Activated CD4-positive, alpha-beta T cell treated with anti-CD3 and anti-CD28 coated beads for 36 hours (primary cell): ENCODE measurements around the gene MYCBP2. TPM values are rescaled to one million over a fixed set of nuclear protein-coding genes. Genes with fewer than 3 reads are reported as not detected.

ENCODE experiments used
- ATAC-seq: fragments of 200-7000 bp; cut with Tn5 transposase; one replicate; pipeline ENCODE4 v1.10.0; 2021; ENCODE audit warnings: mild to moderate bottlenecking, moderate library complexity
- CTCF ChIA-PET: fragments of 350-600 bp; sonication (Branson Sonifier 250); formaldehyde crosslinking; loops from one replicate; lab custom pipeline; 2021; ENCODE audit warnings: antibody characterized with exemption; lab: Charles Lee
- POLR2A ChIA-PET: fragments of 350-600 bp; sonication (Branson Sonifier 250); formaldehyde crosslinking; loops from one replicate; lab custom pipeline; 2021; ENCODE audit warnings: antibody characterized with exemption, inconsistent platforms; lab: Charles Lee
- DNase-seq: peaks from one replicate; pipeline ENCODE4 v3.0.0-alpha.2; 2020
- H3K27ac Mint-ChIP-seq: one replicate; pipeline ENCODE4 v1.8.0; 2021; ENCODE audit warnings: mixed read lengths
- H3K27me3 Mint-ChIP-seq: one replicate; pipeline ENCODE4 v1.8.0; 2021; ENCODE audit warnings: mixed read lengths
- H3K36me3 Mint-ChIP-seq: one replicate; pipeline ENCODE4 v1.8.0; 2021; ENCODE audit warnings: low read depth, mixed read lengths
- H3K4me1 Mint-ChIP-seq: one replicate; pipeline ENCODE4 v1.8.0; 2021; ENCODE audit warnings: mixed read lengths
- H3K4me3 Mint-ChIP-seq: one replicate; pipeline ENCODE4 v1.8.0; 2021; ENCODE audit warnings: mild to moderate bottlenecking, moderate library complexity, mixed read lengths
- H3K9me3 Mint-ChIP-seq: one replicate; pipeline ENCODE4 v1.8.0; 2021; ENCODE audit warnings: low read depth, mixed read lengths
- intact Hi-C, 2 experiments: fragments of 100-400 bp; cut with DNase I in 1 of 2; cut with micrococcal nuclease in 1 of 2; formaldehyde crosslinking; loops; one replicate each; pipeline versions ENCODE4 v1.14.2 to v1.15.1; 2022 to 2024; cut with DNase I, micrococcal nuclease
- total RNA-seq, 2 experiments: library from RNA; stranded (reverse); gene quantifications; one replicate each; pipeline ENCODE4 v1.2.3, GENCODE V29; 2021

Gene MYCBP2, protein sequence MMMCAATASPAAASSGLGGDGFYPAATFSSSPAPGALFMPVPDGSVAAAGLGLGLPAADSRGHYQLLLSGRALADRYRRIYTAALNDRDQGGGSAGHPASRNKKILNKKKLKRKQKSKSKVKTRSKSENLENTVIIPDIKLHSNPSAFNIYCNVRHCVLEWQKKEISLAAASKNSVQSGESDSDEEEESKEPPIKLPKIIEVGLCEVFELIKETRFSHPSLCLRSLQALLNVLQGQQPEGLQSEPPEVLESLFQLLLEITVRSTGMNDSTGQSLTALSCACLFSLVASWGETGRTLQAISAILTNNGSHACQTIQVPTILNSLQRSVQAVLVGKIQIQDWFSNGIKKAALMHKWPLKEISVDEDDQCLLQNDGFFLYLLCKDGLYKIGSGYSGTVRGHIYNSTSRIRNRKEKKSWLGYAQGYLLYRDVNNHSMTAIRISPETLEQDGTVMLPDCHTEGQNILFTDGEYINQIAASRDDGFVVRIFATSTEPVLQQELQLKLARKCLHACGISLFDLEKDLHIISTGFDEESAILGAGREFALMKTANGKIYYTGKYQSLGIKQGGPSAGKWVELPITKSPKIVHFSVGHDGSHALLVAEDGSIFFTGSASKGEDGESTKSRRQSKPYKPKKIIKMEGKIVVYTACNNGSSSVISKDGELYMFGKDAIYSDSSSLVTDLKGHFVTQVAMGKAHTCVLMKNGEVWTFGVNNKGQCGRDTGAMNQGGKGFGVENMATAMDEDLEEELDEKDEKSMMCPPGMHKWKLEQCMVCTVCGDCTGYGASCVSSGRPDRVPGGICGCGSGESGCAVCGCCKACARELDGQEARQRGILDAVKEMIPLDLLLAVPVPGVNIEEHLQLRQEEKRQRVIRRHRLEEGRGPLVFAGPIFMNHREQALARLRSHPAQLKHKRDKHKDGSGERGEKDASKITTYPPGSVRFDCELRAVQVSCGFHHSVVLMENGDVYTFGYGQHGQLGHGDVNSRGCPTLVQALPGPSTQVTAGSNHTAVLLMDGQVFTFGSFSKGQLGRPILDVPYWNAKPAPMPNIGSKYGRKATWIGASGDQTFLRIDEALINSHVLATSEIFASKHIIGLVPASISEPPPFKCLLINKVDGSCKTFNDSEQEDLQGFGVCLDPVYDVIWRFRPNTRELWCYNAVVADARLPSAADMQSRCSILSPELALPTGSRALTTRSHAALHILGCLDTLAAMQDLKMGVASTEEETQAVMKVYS (N-terminal part only)
- total RNA-seq, result 10 to 100 TPM; 71.3 to 85.9 TPM

DNA sequence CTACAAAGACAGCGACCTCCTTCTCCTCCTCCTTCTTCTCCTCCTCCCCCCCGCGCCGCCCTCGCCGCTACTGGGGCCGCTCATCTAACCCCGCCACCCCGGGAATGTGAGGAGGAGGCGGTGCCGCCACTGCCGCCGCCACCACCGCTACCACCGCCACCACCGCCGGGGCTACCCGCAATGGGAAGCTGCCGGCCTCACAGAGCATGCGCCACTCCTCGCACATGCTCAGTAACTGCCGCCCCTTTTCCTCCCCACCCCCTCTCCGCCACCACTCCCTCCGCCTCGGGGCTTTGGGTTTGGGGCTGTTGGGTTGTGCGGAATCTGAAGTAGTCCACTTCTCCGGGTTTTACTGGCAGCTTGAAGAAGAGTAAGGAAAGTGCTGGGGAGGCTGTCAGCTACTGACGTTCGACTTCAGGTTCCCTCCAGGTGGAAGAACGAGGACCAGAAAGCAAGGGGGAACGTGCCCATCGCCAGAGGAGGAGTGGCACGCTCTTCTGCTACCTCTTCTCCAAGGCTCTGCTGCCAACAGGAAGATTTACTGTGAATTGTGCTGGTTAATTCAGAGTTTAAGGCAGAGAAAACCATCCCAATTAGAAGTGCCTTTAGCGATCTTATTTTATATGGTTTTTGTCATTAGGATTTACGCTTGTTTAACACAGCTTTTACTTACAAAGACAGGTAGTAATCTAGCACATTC, at the start of gene MYCBP2:
MYCBP2 (minus strand) TSS at position 190 of the 700 bp plus-strand sequence. CDS start 319 bp downstream, outside the sequence.
- H3K36me3 Mint-ChIP-seq, result peaks cover 5% of the 10 kb centered on the region
- peak; percentile 98 for DNase-seq
- H3K4me1 Mint-ChIP-seq, result peaks cover 64% of the 10 kb centered on the region
- peak within 1 kb of the TSS; percentile 95 for H3K27ac Mint-ChIP-seq
- peak; percentile 70 for ATAC-seq
- intact Hi-C loops, result loop anchor here (1.0 to 10.0 kb wide), 7 partner anchors 62 to 1792 kb away; partner anchors contain the start of genes CLN5 (in 1 of the 2), COMMD6 (in 1 of the 2), FBXL3 (in 1 of the 2) and OBI1 (in 1 of the 2)
- no peaks in the 10 kb centered on the region for H3K27me3 Mint-ChIP-seq
- no peaks in the 10 kb centered on the region for H3K9me3 Mint-ChIP-seq
- ChIA-PET CTCF (interaction anchor here (0.8 to 3.3 kb wide), 8 partner anchors 8 to 302 kb away, joined by 3 to 25 read pairs (median 3); no protein-coding TSS in a partner anchor), POLR2A (interaction anchor here (0.6 to 1.7 kb wide), 4 partner anchors 10 to 302 kb away, joined by 3 to 10 read pairs (median 4); no protein-coding TSS in a partner anchor)
- H3K4me3 Mint-ChIP-seq, result peak within 1 kb of the TSS; percentile 90

DNA sequence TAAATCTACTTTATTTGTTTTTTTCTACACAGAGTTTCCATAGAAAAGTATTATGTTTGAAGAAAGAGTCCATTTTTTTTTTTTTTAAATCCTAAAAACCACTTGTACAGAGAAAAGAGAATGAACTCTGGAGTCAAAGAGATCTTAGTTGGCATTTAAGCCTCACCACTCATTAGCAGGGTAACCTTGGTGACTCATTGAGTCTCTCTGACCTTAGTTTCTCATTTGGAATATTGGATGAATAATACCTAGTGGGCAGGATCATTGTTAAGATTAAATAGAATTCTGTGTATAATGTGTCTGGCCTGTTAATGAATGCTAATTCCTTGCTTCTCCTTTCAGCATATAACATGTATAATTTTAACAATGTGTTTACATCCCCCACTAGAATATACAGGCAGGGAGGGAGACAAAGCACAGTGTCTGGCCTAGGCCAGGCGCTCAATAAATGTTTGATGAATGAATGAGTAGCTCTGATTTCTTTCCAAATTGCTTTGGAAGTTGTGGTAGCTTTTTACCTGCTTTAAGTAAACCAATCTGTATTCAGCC, 48.7 kb upstream of the MYCBP2 start:
- Mint-ChIP-seq H3K27ac (no peak overlapping the region), H3K27me3 (no peaks in the 10 kb centered on the region), H3K9me3 (no peaks in the 10 kb centered on the region), H3K4me3 (no peak overlapping the region), H3K36me3 (no peaks in the 10 kb centered on the region), H3K4me1 (peaks cover 5% of the 10 kb centered on the region)
- ATAC-seq, result peak; percentile 44
- ChIA-PET POLR2A (no interaction called here), CTCF (interaction anchor here (0.7 to 0.8 kb wide), 2 partner anchors 8 to 11 kb away, joined by 3 to 4 read pairs; no protein-coding TSS in a partner anchor)
- intact Hi-C loops, result no loop called here
- no peak for DNase-seq

DNA sequence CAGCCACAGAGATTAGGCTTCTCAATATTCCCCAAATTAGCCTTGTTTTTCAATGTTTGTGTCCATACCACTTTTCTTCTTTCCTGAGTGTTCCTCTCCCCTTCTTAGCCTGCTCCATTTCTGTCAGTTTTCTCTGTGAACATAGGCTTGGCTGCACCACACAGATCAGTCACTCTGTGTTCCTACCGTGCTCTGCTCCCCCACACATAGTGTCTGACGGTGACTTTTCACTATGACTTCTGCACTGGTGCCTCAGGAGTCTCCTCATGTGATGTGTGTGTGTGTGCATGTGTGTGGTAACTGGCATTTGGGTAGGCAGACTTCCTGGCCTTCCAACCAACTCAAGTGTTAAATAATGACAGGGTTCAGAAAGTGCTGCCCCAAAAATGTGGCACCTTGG, 47.9 kb upstream of the MYCBP2 start:
- intact Hi-C loops, result no loop called here
- H3K4me3 Mint-ChIP-seq, result no peak overlapping the region
- ChIA-PET POLR2A (no interaction called here), CTCF (interaction anchor here (0.7 to 1.6 kb wide), 2 partner anchors 12 kb away, joined by 4 read pairs; no protein-coding TSS in a partner anchor)
- H3K9me3 Mint-ChIP-seq, result no peaks in the 10 kb centered on the region
- peaks cover 5% of the 10 kb centered on the region for H3K4me1 Mint-ChIP-seq
- no peaks in the 10 kb centered on the region for H3K36me3 Mint-ChIP-seq
- H3K27ac Mint-ChIP-seq, result peak overlapping the region; percentile 34
- no peaks in the 10 kb centered on the region for H3K27me3 Mint-ChIP-seq
- ATAC-seq (peak; percentile 69), DNase-seq (peak; percentile 37)

GRCh38 chr13:77374339-77374738, 47.4 kb upstream of the MYCBP2 start:
- H3K4me3 Mint-ChIP-seq, result no peak overlapping the region
- no peaks in the 10 kb centered on the region for H3K36me3 Mint-ChIP-seq
- intact Hi-C loops, result no loop called here
- DNase-seq, result no peak
- POLR2A ChIA-PET, result no interaction called here
- CTCF ChIA-PET, result interaction anchor here (1.6 kb wide), 1 partner anchor 11 kb away, joined by 4 read pairs; no protein-coding TSS in a partner anchor
- H3K27ac Mint-ChIP-seq, result no peak overlapping the region
- H3K4me1 Mint-ChIP-seq, result peaks cover 5% of the 10 kb centered on the region
- no peak for ATAC-seq
- H3K27me3 Mint-ChIP-seq, result no peaks in the 10 kb centered on the region
- H3K9me3 Mint-ChIP-seq, result no peaks in the 10 kb centered on the region

DNA sequence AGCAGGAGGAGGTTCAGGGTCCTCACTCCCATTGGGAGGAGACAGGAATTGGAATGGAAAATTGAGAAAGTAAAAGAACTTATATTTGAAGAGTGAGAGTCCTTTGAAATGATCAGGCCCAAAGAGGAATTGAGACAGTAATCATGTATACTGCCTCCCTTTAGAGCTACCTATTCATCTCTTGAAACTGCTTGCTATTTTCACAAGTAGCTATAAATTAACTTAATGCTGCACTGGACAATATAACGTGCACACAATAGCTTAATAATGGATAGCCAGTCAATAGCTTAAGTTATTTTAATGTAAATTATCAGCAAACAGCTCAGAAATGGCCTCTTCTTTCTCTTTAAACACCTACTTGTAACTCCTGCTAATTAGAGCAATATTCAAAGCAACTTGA, 46.6 kb upstream of the MYCBP2 start:
- ATAC-seq (no peak), DNase-seq (no peak)
- ChIA-PET POLR2A (no interaction called here), CTCF (interaction anchor here (1.6 kb wide), 1 partner anchor 10 kb away, joined by 4 read pairs; no protein-coding TSS in a partner anchor)
- no peak overlapping the region for H3K27ac Mint-ChIP-seq
- H3K36me3 Mint-ChIP-seq, result no peaks in the 10 kb centered on the region
- peaks cover 2% of the 10 kb centered on the region for H3K9me3 Mint-ChIP-seq
- intact Hi-C loops, result no loop called here
- no peaks in the 10 kb centered on the region for H3K27me3 Mint-ChIP-seq
- no peak overlapping the region for H3K4me3 Mint-ChIP-seq
- H3K4me1 Mint-ChIP-seq, result peaks cover 5% of the 10 kb centered on the region

DNA sequence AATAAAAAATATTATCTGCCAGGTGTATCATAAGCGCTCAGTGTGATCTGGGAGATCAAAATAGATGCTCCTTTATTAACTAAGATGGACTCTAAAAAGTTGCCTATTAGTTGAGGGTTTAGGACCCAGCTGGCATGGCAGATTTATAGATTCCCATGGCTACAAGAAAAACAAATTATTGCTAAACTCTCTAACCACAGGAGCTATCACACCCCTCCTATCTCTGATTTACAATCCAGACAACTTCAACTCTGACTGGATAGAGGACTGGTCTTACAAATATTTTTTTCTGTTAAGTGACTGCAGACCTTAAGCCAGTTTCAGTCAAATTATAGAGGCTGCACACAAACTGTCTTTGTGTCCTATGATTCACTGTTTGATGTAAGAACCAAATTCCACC, 45.4 kb upstream of the MYCBP2 start:
- ChIA-PET POLR2A (no interaction called here), CTCF (no interaction called here)
- Mint-ChIP-seq H3K4me1 (peaks cover 5% of the 10 kb centered on the region), H3K36me3 (no peaks in the 10 kb centered on the region), H3K27me3 (no peaks in the 10 kb centered on the region), H3K27ac (no peak overlapping the region), H3K9me3 (peaks cover 3% of the 10 kb centered on the region), H3K4me3 (no peak overlapping the region)
- ATAC-seq (no peak), DNase-seq (no peak)
- intact Hi-C loops, result no loop called here

DNA sequence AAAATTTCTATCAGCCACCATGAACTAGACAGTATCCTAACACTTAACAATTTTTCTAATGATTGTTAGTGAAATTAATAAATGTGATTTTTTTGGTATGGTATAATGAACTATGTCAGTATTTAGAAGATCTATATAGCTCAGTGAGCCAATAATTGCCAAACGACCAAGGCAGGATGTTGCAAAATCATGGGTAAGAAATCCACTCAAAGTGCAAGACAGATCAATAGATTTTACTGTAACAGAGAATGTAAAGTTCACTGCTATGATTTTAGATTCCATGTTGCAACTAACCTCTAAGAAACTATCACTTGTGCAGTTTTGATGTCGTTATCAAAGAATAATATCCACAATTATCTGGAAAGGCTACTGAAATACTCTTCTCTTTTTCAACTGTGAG, 44.0 kb upstream of the MYCBP2 start:
- no peak for ATAC-seq
- POLR2A ChIA-PET, result no interaction called here
- CTCF ChIA-PET, result no interaction called here
- peaks cover 3% of the 10 kb centered on the region for H3K9me3 Mint-ChIP-seq
- intact Hi-C loops, result no loop called here
- no peaks in the 10 kb centered on the region for H3K36me3 Mint-ChIP-seq
- peaks cover 5% of the 10 kb centered on the region for H3K4me1 Mint-ChIP-seq
- H3K4me3 Mint-ChIP-seq, result no peak overlapping the region
- DNase-seq, result no peak
- H3K27ac Mint-ChIP-seq, result no peak overlapping the region
- no peaks in the 10 kb centered on the region for H3K27me3 Mint-ChIP-seq

- intact Hi-C loops, result no loop called here
- Mint-ChIP-seq H3K4me3 (no peak overlapping the region), H3K36me3 (no peaks in the 10 kb centered on the region), H3K4me1 (peaks cover 5% of the 10 kb centered on the region), H3K9me3 (no peaks in the 10 kb centered on the region), H3K27ac (no peak overlapping the region), H3K27me3 (no peaks in the 10 kb centered on the region)
- ChIA-PET POLR2A (no interaction called here), CTCF (interaction anchor here (1.5 kb wide), 2 partner anchors 12 to 54 kb away, joined by 4 read pairs; no protein-coding TSS in a partner anchor)
- no peak for DNase-seq
- ATAC-seq, result no peak
These were observed 35.3 kb upstream of the MYCBP2 start for GRCh38 chr13:77362166-77362565.

DNA sequence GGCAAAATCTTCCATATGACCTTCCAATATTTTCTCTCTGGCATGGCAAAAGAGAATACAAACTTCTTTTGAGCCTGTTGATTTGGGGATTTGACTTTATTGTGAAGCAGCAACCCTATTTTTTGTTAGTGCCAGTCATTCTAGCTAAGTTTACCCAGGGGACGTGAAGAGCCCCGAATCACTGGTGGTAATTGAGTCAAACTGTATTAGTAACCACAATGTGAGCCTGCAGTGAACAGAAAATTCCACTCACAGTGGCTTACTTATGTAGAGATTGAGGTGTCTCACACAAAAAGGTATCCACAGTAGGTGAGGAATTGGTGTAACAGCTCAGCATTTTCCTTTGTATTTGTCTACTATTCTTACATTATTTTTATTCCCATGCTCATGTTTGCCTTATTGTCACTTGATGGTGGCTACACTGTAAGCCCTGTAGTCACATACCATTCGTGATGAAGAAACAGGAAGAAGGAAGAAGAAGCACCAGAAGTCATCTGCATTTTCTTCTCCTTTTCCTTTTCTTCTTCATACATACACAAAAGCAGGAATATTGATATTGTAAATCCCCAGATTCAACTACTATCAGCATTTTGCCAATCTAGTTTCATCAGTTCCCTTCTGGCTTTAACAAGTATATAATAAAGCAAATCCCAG, 33.3 kb upstream of the MYCBP2 start:
- Mint-ChIP-seq H3K27ac (peak overlapping the region; percentile 65), H3K4me3 (no peak overlapping the region), H3K9me3 (no peaks in the 10 kb centered on the region), H3K4me1 (peaks cover 5% of the 10 kb centered on the region), H3K27me3 (no peaks in the 10 kb centered on the region), H3K36me3 (no peaks in the 10 kb centered on the region)
- DNase-seq (no peak), ATAC-seq (no peak)
- POLR2A ChIA-PET, result interaction anchor here (0.7 kb wide), 1 partner anchor 194 kb away, joined by 3 read pairs; no protein-coding TSS in a partner anchor
- intact Hi-C loops, result no loop called here
- CTCF ChIA-PET, result no interaction called here

GRCh38 chr13:77359171-77359570, 32.3 kb upstream of the MYCBP2 start:
- H3K4me1 Mint-ChIP-seq, result peaks cover 7% of the 10 kb centered on the region
- intact Hi-C loops, result no loop called here
- H3K27me3 Mint-ChIP-seq, result no peaks in the 10 kb centered on the region
- no peak for DNase-seq
- peak; percentile 44 for ATAC-seq
- H3K36me3 Mint-ChIP-seq, result no peaks in the 10 kb centered on the region
- no peaks in the 10 kb centered on the region for H3K9me3 Mint-ChIP-seq
- ChIA-PET CTCF (no interaction called here), POLR2A (no interaction called here)
- H3K27ac Mint-ChIP-seq, result no peak overlapping the region
- no peak overlapping the region for H3K4me3 Mint-ChIP-seq
